Endodermal cell (in vitro differentiated cells): Measurements from ENCODE around the gene TTC28. TPM values are rescaled to one million over a fixed set of nuclear protein-coding genes. Genes with fewer than 3 reads are reported as not detected.
"Not testable (repeated sequence)": the region's sequence is repeated elsewhere in the genome, so short reads cannot be mapped to it uniquely, and the experiment has no call there.

ENCODE experiments used
- DNase-seq: peaks from one replicate; pipeline ENCODE4 v3.0.0-alpha.2; 2017
- H3K27ac ChIP-seq: 2 replicates; pipeline ENCODE4 v1.5.1; 2013; ENCODE audit warnings: mild to moderate bottlenecking, low read depth, low read length, moderate library complexity
- H3K27me3 ChIP-seq: 2 replicates; pipeline ENCODE4 v1.6.1; 2013; ENCODE audit warnings: mild to moderate bottlenecking, low read length, moderate library complexity; ENCODE audit not compliant: insufficient read depth, control insufficient read depth, poor library complexity, severe bottlenecking
- H3K36me3 ChIP-seq: 2 replicates; pipeline ENCODE4 v1.7.0; 2013; ENCODE audit warnings: mild to moderate bottlenecking, low read length, moderate library complexity; ENCODE audit not compliant: control insufficient read depth, insufficient read depth
- H3K4me1 ChIP-seq: one replicate; pipeline ENCODE4 v1.7.0; 2013; ENCODE audit warnings: low read length; ENCODE audit not compliant: control insufficient read depth, insufficient read depth
- H3K4me3 ChIP-seq: 2 replicates; pipeline ENCODE4 v1.5.1; 2013; ENCODE audit warnings: mild to moderate bottlenecking, low read length, moderate library complexity
- H3K9ac ChIP-seq: 2 replicates; pipeline ENCODE4 v1.6.1; 2013; ENCODE audit warnings: mild to moderate bottlenecking, low read length, moderate library complexity; ENCODE audit not compliant: poor library complexity, severe bottlenecking; ENCODE audit errors: extremely low read depth
- H3K9me3 ChIP-seq: 2 replicates; pipeline ENCODE4 v1.6.1; 2013; ENCODE audit warnings: mild to moderate bottlenecking, low read length, moderate library complexity; ENCODE audit not compliant: control insufficient read depth
- H3K27ac Mint-ChIP-seq: 2 replicates; pipeline ENCODE4 v1.8.0; 2020; ENCODE audit warnings: mixed read lengths
- H3K27me3 Mint-ChIP-seq: 2 replicates; pipeline ENCODE4 v1.8.0; 2021; ENCODE audit warnings: mild to moderate bottlenecking, mixed read lengths; ENCODE audit not compliant: insufficient read depth
- H3K36me3 Mint-ChIP-seq: 2 replicates; pipeline ENCODE4 v1.8.0; 2020; ENCODE audit warnings: low read depth, mixed read lengths
- H3K4me1 Mint-ChIP-seq: 2 replicates; pipeline ENCODE4 v1.8.0; 2020; ENCODE audit warnings: mixed read lengths
- H3K4me3 Mint-ChIP-seq: 2 replicates; pipeline ENCODE4 v1.8.0; 2020; ENCODE audit warnings: mild to moderate bottlenecking, moderate library complexity, mixed read lengths
- H3K9me3 Mint-ChIP-seq: 2 replicates; pipeline ENCODE4 v1.8.0; 2020; ENCODE audit warnings: mild to moderate bottlenecking, mixed read lengths
- WGBS, 2 experiments: methylation state at CpG; one replicate each; pipeline versions ENCODE4 v1.1.5 to v1.1.7; 2013; ENCODE audit warnings: missing lambda C conversion rate in 2 of 2, mixed read lengths in 1 of 2; ENCODE audit not compliant: insufficient coverage in 1 of 2, insufficient read length in 1 of 2; 5-methylcytosine and 5-hydroxymethylcytosine counted together
- total RNA-seq, 2 donors: library from RNA; stranded (reverse); fragmentation: NEBNext Ultra II Directional in 1 of 2; extraction: Animal tissue kit (Norgen Biotek cat#: 25700) in 1 of 2; gene quantifications; 2 replicates in 1 of 2; 3 replicates in 1 of 2; pipeline ENCODE4 v1.2.1, GENCODE V29; 2021
- TF ChIP-seq, protein P1 (sequence below): fragments of 200-600 bp; sonication (generic); conservative IDR thresholded peaks from 2 replicates; pipeline ENCODE4 v1.5.0; 2021; ENCODE audit warnings: antibody characterized with exemption, mild to moderate bottlenecking

The TTC28 gene
- total RNA-seq, 2 donors from 2014 or later: 28.6 to 34.0 TPM

DNA sequence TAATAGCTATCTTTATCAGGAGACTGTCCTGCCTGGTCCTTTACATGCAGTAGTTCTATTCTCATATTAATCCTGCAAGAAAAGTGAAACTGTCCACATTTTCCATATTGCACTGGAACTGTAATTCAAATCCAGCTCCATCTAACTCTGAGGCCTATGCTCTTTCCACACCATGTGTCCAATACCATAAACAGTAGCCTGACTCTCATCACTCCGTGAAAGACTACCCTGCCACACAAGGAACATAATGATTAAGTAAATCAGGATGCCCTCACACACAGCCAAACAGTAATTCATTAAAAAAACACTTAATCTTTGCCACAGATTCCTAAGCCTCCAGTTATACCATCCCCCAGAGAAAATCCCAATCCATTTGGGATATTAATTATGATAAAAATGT is 475.3 kb downstream of the TTC28 start:
- Histone ChIP-seq H3K36me3 (no peaks in the 10 kb centered on the region), H3K9me3 (no peaks in the 10 kb centered on the region), H3K27ac (no peak overlapping the region), H3K4me3 (no peak overlapping the region), H3K4me1 (no peaks in the 10 kb centered on the region), H3K9ac (no peak overlapping the region), H3K27me3 (no peaks in the 10 kb centered on the region)
- H3K27me3 Mint-ChIP-seq: peaks cover 10% of the 10 kb centered on the region
- no peak overlapping the region for H3K27ac Mint-ChIP-seq
- TF ChIP-seq, protein P1, sequence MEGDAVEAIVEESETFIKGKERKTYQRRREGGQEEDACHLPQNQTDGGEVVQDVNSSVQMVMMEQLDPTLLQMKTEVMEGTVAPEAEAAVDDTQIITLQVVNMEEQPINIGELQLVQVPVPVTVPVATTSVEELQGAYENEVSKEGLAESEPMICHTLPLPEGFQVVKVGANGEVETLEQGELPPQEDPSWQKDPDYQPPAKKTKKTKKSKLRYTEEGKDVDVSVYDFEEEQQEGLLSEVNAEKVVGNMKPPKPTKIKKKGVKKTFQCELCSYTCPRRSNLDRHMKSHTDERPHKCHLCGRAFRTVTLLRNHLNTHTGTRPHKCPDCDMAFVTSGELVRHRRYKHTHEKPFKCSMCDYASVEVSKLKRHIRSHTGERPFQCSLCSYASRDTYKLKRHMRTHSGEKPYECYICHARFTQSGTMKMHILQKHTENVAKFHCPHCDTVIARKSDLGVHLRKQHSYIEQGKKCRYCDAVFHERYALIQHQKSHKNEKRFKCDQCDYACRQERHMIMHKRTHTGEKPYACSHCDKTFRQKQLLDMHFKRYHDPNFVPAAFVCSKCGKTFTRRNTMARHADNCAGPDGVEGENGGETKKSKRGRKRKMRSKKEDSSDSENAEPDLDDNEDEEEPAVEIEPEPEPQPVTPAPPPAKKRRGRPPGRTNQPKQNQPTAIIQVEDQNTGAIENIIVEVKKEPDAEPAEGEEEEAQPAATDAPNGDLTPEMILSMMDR: no peak
- no peak overlapping the region for H3K4me3 Mint-ChIP-seq
- 88 to 97% methylated on average over 1 of the region's 1 CpG for WGBS, 2 experiments
- peaks cover 9% of the 10 kb centered on the region for H3K4me1 Mint-ChIP-seq
- DNase-seq: no peak
- no peaks in the 10 kb centered on the region for H3K36me3 Mint-ChIP-seq
- H3K9me3 Mint-ChIP-seq: peaks cover 2% of the 10 kb centered on the region

DNA sequence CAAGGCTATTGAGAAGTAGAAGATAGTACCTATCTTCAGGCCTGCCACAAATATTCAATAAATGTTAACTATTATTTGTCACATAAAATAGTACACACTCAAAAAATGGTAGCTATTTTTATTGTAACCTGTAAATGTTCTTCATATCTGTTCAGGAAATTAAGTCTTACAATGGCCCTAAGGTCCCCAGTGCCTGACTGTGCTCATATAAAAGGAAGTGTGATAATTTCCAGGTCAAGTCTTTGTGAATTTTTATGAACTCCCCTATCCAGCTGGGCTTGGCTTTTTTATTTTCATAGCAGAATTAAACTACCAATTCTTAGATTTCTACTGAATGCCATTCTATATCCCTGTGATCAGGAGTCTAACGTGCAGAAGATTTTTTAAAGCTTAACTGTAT is 476.4 kb downstream of the TTC28 start:
- WGBS, 2 experiments: 86 to 100% methylated on average over 1 of the region's 1 CpG
- Mint-ChIP-seq H3K9me3 (no peaks in the 10 kb centered on the region), H3K4me3 (no peak overlapping the region)

DNA sequence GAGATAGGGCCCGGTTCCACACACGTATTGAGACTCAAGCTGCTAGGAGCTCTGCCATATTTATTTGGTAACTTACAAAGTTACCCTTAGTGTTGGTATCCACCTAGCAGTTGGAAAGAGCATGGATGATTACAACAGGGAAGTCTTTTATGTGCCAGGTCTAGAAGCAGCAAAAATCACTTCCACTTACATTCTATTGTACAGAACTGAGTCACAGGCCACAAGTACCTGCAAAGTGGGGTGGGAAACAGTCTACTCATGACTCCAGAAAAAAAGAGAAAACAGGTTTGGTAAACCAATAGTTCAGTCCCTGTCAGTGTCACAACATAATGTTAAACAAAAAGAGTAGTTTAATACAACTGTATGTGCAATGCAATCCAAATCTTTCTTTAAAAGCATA is 480.9 kb downstream of the TTC28 start:
- H3K27ac ChIP-seq: no peak overlapping the region
- 87 to 96% methylated on average over 2 of the region's 2 CpGs for WGBS, 2 experiments
- H3K9ac ChIP-seq: no peak overlapping the region
- Mint-ChIP-seq H3K27ac (no peak overlapping the region), H3K36me3 (peaks cover 2% of the 10 kb centered on the region), H3K27me3 (peaks cover 3% of the 10 kb centered on the region), H3K4me3 (no peak overlapping the region), H3K4me1 (no peaks in the 10 kb centered on the region), H3K9me3 (peaks cover 11% of the 10 kb centered on the region)
- no peaks in the 10 kb centered on the region for H3K9me3 ChIP-seq
- TF ChIP-seq, protein P1: no peak
- H3K4me1 ChIP-seq: no peaks in the 10 kb centered on the region
- H3K4me3 ChIP-seq: no peak overlapping the region
- DNase-seq: no peak
- H3K36me3 ChIP-seq: no peaks in the 10 kb centered on the region
- no peaks in the 10 kb centered on the region for H3K27me3 ChIP-seq

More for the DNA sequence above, 476.4 kb downstream of the TTC28 start:
- Histone ChIP-seq H3K27me3 (no peaks in the 10 kb centered on the region), H3K9me3 (no peaks in the 10 kb centered on the region), H3K4me3 (no peak overlapping the region), H3K27ac (no peak overlapping the region), H3K9ac (no peak overlapping the region), H3K4me1 (no peaks in the 10 kb centered on the region), H3K36me3 (no peaks in the 10 kb centered on the region)
- no peak overlapping the region for H3K27ac Mint-ChIP-seq
- H3K27me3 Mint-ChIP-seq: peaks cover 10% of the 10 kb centered on the region
- TF ChIP-seq, protein P1: no peak
- no peaks in the 10 kb centered on the region for H3K36me3 Mint-ChIP-seq
- DNase-seq: no peak
- peaks cover 3% of the 10 kb centered on the region for H3K4me1 Mint-ChIP-seq

DNA sequence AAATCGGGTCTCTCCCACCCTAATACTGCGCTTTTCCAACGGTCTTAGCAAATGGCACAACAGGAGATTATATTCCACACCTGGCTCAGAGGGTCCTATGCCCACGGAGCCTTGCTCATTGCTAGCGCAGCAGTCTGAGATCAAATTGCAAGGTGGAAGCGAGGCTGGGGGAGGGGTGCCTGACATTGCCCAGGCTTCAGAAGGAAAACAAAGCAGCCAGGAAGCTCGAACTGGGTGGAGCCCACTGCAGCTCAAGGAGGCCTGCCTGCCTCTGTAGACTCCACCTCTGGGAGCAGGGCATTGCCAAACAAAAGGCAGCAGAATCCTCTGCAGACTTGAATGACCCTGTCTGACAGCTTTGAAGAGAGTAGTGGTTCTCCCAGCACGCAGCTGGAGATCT is 488.1 kb downstream of the TTC28 start:
- not testable (repeated sequence) for H3K27me3 Mint-ChIP-seq, H3K36me3 ChIP-seq, H3K27ac Mint-ChIP-seq, H3K27me3 ChIP-seq, H3K4me1 ChIP-seq, H3K9ac ChIP-seq, DNase-seq, H3K27ac ChIP-seq, H3K9me3 ChIP-seq, H3K4me1 Mint-ChIP-seq, H3K4me3 ChIP-seq, H3K36me3 Mint-ChIP-seq, H3K4me3 Mint-ChIP-seq
- H3K9me3 Mint-ChIP-seq: peaks cover 34% of the 10 kb centered on the region
- 93 to 95% methylated on average over 3 to 8 of the region's 8 CpGs for WGBS, 2 experiments
